B cell (primary cell): Measurements from ENCODE around the gene STH. TPM values are rescaled to one million over a fixed set of nuclear protein-coding genes. Genes with fewer than 3 reads are reported as not detected.

Experiments
- ATAC-seq: fragments of 200-7000 bp; cut with Tn5 transposase; one replicate; pipeline ENCODE4 v1.10.0; 2021; ENCODE audit warnings: low read depth, mild to moderate bottlenecking, moderate number of reproducible peaks, moderate library complexity
- CTCF ChIA-PET: fragments of 350-600 bp; sonication (Branson Sonifier 250); formaldehyde crosslinking; loops from one replicate; lab custom pipeline; 2021; ENCODE audit warnings: antibody characterized with exemption, inconsistent platforms; lab: Charles Lee
- POLR2A ChIA-PET: fragments of 350-600 bp; sonication (Branson Sonifier 250); formaldehyde crosslinking; loops from one replicate; lab custom pipeline; 2021; ENCODE audit warnings: antibody characterized with exemption; lab: Charles Lee
- DNase-seq: peaks from one replicate; pipeline ENCODE4 v3.0.0; 2013
- H2AFZ ChIP-seq: 2 replicates; pipeline ENCODE4 v1.6.1; 2012; ENCODE audit warnings: mild to moderate bottlenecking, low read depth, low read length; ENCODE audit not compliant: insufficient read depth, poor library complexity, severe bottlenecking
- H3K27ac ChIP-seq, 2 donors: 1 replicate in 1 of 2; 2 replicates in 1 of 2; pipeline ENCODE4 v1.5.1; 2012 to 2013; ENCODE audit warnings: low read length in 2 of 2, mild to moderate bottlenecking in 2 of 2, moderate library complexity in 1 of 2
- H3K27me3 ChIP-seq, 4 experiments: fragments of 200-600 bp in 1 of 4; sonication (generic) in 1 of 4; replicated peaks in 1 of 4; 1 replicate in 2 of 4; 2 replicates in 2 of 4; pipeline versions ENCODE4 v1.6.1 to v1.7.0; 2013 to 2016; ENCODE audit warnings: low read length in 3 of 4, mild to moderate bottlenecking in 2 of 4, mixed read lengths in 1 of 4, moderate library complexity in 1 of 4; ENCODE audit not compliant: insufficient read depth in 4 of 4, control insufficient read depth in 3 of 4; ENCODE audit errors: control extremely low read depth in 1 of 4
- H3K36me3 ChIP-seq, 2 experiments: replicated peaks in 1 of 2; 1 replicate in 1 of 2; 2 replicates in 1 of 2; pipeline versions ENCODE4 v1.6.1 to v1.7.1; 2013; ENCODE audit warnings: low read length in 1 of 2; ENCODE audit not compliant: insufficient read depth in 2 of 2, control insufficient read depth in 1 of 2; ENCODE audit errors: control extremely low read depth in 1 of 2, extremely low read depth in 1 of 2
- H3K4me1 ChIP-seq, 2 donors: fragments of 200-600 bp in 1 of 2; sonication (generic) in 1 of 2; 1 replicate in 1 of 2; 2 replicates in 1 of 2; pipeline versions ENCODE4 v1.5.1 to v1.6.1; 2013 to 2017; ENCODE audit warnings: low read length in 2 of 2; ENCODE audit not compliant: control insufficient read depth in 2 of 2, insufficient read depth in 2 of 2
- H3K4me2 ChIP-seq: replicated peaks from 2 replicates; pipeline ENCODE3; 2012; ENCODE audit warnings: mild to moderate bottlenecking, low read depth, low read length; ENCODE audit not compliant: poor library complexity, severe bottlenecking
- H3K4me3 ChIP-seq, 5 experiments: fragments of 200-600 bp in 1 of 5; sonication (generic) in 1 of 5; 1 replicate in 3 of 5; 2 replicates in 2 of 5; pipeline versions ENCODE4 v1.5.1 to v1.7.0; 2011 to 2016; ENCODE audit warnings: low read length in 4 of 5, mild to moderate bottlenecking in 4 of 5, low read depth in 2 of 5, control low read depth in 1 of 5, moderate library complexity in 1 of 5; ENCODE audit not compliant: insufficient read depth in 1 of 5; ENCODE audit errors: control extremely low read depth in 1 of 5, extremely low read depth in 1 of 5
- H3K79me2 ChIP-seq: fragments of 200-600 bp; sonication (generic); one replicate; pipeline ENCODE4 v1.6.0; 2016; ENCODE audit warnings: low read length; ENCODE audit not compliant: control insufficient read depth, insufficient read depth
- H3K9ac ChIP-seq: fragments of 200-600 bp; sonication (generic); 2 replicates; pipeline ENCODE4 v1.6.1; 2017; ENCODE audit warnings: mild to moderate bottlenecking, low read length, moderate library complexity
- H3K9me3 ChIP-seq, 3 donors: one replicate each; pipeline versions ENCODE4 v1.6.1 to v1.7.1; 2013; ENCODE audit warnings: low read length in 2 of 3; ENCODE audit not compliant: control insufficient read depth in 2 of 3, insufficient read depth in 1 of 3; ENCODE audit errors: control extremely low read depth in 1 of 3
- H4K20me1 ChIP-seq: 2 replicates; pipeline ENCODE4 v1.6.0; 2012; ENCODE audit warnings: mild to moderate bottlenecking, low read length; ENCODE audit not compliant: insufficient read depth, control insufficient read depth, poor library complexity, severe bottlenecking
- H3K27ac Mint-ChIP-seq: one replicate; pipeline ENCODE4 v1.8.0; 2021; ENCODE audit warnings: mixed read lengths
- H3K27me3 Mint-ChIP-seq: one replicate; pipeline ENCODE4 v1.8.0; 2021; ENCODE audit warnings: mixed read lengths
- H3K4me1 Mint-ChIP-seq: one replicate; pipeline ENCODE4 v1.8.0; 2021; ENCODE audit warnings: mixed read lengths
- H3K4me3 Mint-ChIP-seq: one replicate; pipeline ENCODE4 v1.8.0; 2021; ENCODE audit warnings: mixed read lengths
- H3K9me3 Mint-ChIP-seq: one replicate; pipeline ENCODE4 v1.8.0; 2022; ENCODE audit warnings: mixed read lengths; ENCODE audit not compliant: insufficient read depth
- EZH2 ChIP-seq: IDR thresholded peaks from 2 replicates; pipeline ENCODE4 v1.6.1; 2012; ENCODE audit warnings: borderline replicate concordance, low read depth, mild to moderate bottlenecking, moderate library complexity, low read length; ENCODE audit not compliant: insufficient read depth, poor library complexity, severe bottlenecking
- WGBS: methylation state at CpG from one replicate; pipeline ENCODE4 v1.1.5; 2013; ENCODE audit warnings: missing lambda C conversion rate; ENCODE audit not compliant: insufficient coverage; 5-methylcytosine and 5-hydroxymethylcytosine counted together
- intact Hi-C: fragments of 100-400 bp; cut with micrococcal nuclease; formaldehyde crosslinking; loops from one replicate; pipeline ENCODE4 v1.10.0; 2022
- polyA plus RNA-seq: library from polyadenylated mRNA; depleted of rRNA; stranded (reverse); fragments of >200 nt; gene quantifications from 2 replicates; pipeline ENCODE4 v1.2.3, GENCODE V29; 2012
- total RNA-seq, 2 donors: library from RNA; stranded (reverse); fragments of 120-200 nt in 1 of 2; gene quantifications; 1 replicate in 1 of 2; 2 replicates in 1 of 2; pipeline versions ENCODE4 v1.2.3 to v1.2.4, GENCODE V29; 2013 to 2022
- TF ChIP-seq, protein P1 (sequence below): fragments of 200-600 bp; IDR thresholded peaks from one replicate; pipeline ENCODE4 v1.8.0; 2022; ENCODE audit warnings: antibody characterized with exemption, mild to moderate bottlenecking

The STH gene
- total and polyA plus RNA-seq, 2 donors (not counting 1 experiment from before 2014, with no cell fraction given): not detected

DNA sequence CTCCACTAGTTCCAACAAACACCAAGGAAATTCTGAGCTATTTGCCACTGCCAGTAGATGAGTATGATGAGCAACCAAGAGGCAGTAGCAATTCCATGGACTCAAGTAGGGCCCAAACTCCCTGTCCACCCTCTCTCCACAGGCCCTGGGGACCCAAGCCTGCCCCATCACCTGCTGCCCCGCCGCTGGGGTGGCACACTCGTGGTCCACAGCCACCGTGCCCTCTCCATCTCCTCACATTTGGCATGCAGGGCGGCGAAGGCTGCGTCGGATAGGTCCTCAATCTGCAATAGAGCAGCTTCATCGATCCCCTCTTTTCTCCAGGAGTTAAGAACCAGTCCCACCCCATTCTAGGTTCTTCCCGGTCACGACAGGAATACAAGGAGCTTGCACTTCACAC lies 33.9 kb downstream of the STH start:
- Mint-ChIP-seq H3K4me1 (peaks cover 21% of the 10 kb centered on the region), H3K9me3 (no peaks in the 10 kb centered on the region), H3K27me3 (no peaks in the 10 kb centered on the region), H3K4me3 (no peak overlapping the region), H3K27ac (no peak overlapping the region)
- Histone ChIP-seq H3K36me3 (peaks cover 5 to 75% of the 10 kb centered on the region in 2 experiments), H4K20me1 (no peaks in the 10 kb centered on the region), H3K4me2 (no peak overlapping the region), H2AFZ (no peak overlapping the region), H3K27ac (no peak overlapping the region), H3K27me3 (no peaks in the 10 kb centered on the region), H3K79me2 (no peaks in the 10 kb centered on the region), H3K4me1 (peaks cover 18 to 22% of the 10 kb centered on the region in 2 donors), H3K9me3 (peaks cover 0 to 3% (median 2%) of the 10 kb centered on the region in 3 donors), H3K4me3 (no peak overlapping the region), H3K9ac (no peak overlapping the region)
- no peak for ATAC-seq
- POLR2A ChIA-PET: no interaction called here
- 94% methylated on average over 9 of the region's 11 CpGs for WGBS
- intact Hi-C loops: no loop called here
- CTCF ChIA-PET: interaction anchor here (0.7 to 3.1 kb wide), 2 partner anchors 11 to 25 kb away, joined by 3 to 16 read pairs; no protein-coding TSS in a partner anchor
- TF ChIP-seq, protein P1, sequence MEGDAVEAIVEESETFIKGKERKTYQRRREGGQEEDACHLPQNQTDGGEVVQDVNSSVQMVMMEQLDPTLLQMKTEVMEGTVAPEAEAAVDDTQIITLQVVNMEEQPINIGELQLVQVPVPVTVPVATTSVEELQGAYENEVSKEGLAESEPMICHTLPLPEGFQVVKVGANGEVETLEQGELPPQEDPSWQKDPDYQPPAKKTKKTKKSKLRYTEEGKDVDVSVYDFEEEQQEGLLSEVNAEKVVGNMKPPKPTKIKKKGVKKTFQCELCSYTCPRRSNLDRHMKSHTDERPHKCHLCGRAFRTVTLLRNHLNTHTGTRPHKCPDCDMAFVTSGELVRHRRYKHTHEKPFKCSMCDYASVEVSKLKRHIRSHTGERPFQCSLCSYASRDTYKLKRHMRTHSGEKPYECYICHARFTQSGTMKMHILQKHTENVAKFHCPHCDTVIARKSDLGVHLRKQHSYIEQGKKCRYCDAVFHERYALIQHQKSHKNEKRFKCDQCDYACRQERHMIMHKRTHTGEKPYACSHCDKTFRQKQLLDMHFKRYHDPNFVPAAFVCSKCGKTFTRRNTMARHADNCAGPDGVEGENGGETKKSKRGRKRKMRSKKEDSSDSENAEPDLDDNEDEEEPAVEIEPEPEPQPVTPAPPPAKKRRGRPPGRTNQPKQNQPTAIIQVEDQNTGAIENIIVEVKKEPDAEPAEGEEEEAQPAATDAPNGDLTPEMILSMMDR: no peak
- no peak for TF ChIP-seq EZH2
- no peak for DNase-seq

DNA sequence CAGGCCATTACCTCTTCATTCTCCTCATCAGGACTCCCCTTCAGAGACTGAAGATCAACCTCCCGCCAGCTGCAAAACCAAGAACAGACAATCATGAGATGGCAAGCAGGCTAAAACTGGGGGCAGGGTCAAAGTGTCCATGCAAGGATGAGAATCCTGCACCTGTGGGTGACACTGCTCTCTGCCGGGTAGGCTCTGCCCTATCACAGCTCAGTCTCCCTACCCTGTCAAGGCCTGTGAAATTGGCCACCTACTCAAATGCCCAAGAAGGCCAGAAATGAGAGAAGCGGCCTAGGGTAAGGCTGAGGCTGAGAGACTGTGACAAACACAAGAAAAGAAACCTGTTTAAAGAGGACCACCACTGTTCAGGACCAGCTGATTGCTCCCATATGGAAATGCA lies 34.3 kb downstream of the STH start:
- ATAC-seq: no peak
- no peak overlapping the region for H3K27ac Mint-ChIP-seq
- intact Hi-C loops: no loop called here

More for the DNA sequence above, 34.3 kb downstream of the STH start:
- Histone ChIP-seq H3K9ac (no peak overlapping the region), H3K4me1 (peaks cover 14 to 17% of the 10 kb centered on the region in 2 donors), H4K20me1 (no peaks in the 10 kb centered on the region), H3K27me3 (no peaks in the 10 kb centered on the region), H3K79me2 (no peaks in the 10 kb centered on the region), H3K27ac (no peak overlapping the region), H3K4me2 (no peak overlapping the region), H3K9me3 (peaks cover 0 to 3% (median 2%) of the 10 kb centered on the region in 3 donors), H3K36me3 (peaks cover 4 to 80% of the 10 kb centered on the region in 2 experiments), H2AFZ (no peak overlapping the region), H3K4me3 (no peak overlapping the region)
- ChIA-PET POLR2A (interaction anchor here (0.6 kb wide), 1 partner anchor 1292 kb away, joined by 6 read pairs; no protein-coding TSS in a partner anchor), CTCF (interaction anchor here (0.7 to 3.1 kb wide), 3 partner anchors 11 to 25 kb away, joined by 3 to 16 read pairs (median 3); no protein-coding TSS in a partner anchor)
- TF ChIP-seq, protein P1: no peak
- TF ChIP-seq EZH2: no peak
- Mint-ChIP-seq H3K27me3 (no peaks in the 10 kb centered on the region), H3K4me1 (peaks cover 16% of the 10 kb centered on the region), H3K9me3 (no peaks in the 10 kb centered on the region), H3K4me3 (no peak overlapping the region)
- no peak for DNase-seq
- 94% methylated on average over 2 of the region's 3 CpGs for WGBS
